ENCODE measurements around the gene TRIM52. TPM values are rescaled to one million over a fixed set of nuclear protein-coding genes. Genes with fewer than 3 reads are reported as not detected.

Gene TRIM52
- total and polyA plus RNA-seq, 10 of the 15 experiments (the other 5 are each of a cell fraction or from before 2014, with no cell fraction given) = 1.4 to 24.3 (median 8.1) TPM

DNA sequence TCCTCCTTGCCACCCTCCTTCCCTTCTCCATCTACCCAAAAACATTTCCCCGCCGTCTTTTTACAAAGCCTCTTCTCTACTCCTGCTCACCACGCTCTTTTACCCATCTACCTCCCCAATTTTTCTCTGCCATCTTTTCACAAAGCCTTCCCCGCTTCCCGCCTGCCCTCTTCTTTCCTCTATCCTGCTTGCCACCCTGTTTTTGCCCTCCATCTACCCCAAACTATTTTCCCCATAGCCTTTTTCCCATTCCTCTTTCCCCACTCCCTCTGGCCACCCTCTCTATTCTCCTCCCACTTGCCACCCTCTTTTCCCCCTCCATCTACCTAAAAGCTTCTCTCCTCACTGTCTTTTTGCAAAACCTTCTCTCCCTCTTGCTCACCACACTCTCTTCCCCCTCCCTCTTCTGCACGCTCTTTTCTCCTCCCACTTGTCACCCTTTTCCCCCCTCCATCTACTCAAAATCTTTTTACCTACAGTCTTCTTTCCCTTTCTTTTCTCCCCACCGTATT lies 19.4 kb upstream of the TRIM52 start:
- BruUV-seq (replicated peaks) = no TSS peak
- POLR2A ChIA-PET = no interaction called here
- in situ Hi-C loops (cut with MboI) (no loop called here), intact Hi-C loops (cut with micrococcal nuclease; ENCODE audit: unreplicated experiment) (no loop called here)
- Histone ChIP-seq H3K36me3 (ENCODE audit: control insufficient read depth in 2 of 2, insufficient read depth in 2 of 2, low read length in 1 of 2) (no peaks in the 10 kb centered on the region), H3K79me2 (ENCODE audit: control insufficient read depth, insufficient read depth, low read length) (no peaks in the 10 kb centered on the region), H3K4me1 (ENCODE audit: control insufficient read depth, insufficient read depth, low read length) (no peaks in the 10 kb centered on the region), H3K27me3 (replicated peaks in 1 of 2; ENCODE audit: control insufficient read depth in 2 of 2, insufficient read depth in 2 of 2, low read length in 1 of 2) (no peaks in the 10 kb centered on the region), H3K27ac (ENCODE audit: control insufficient read depth, insufficient read depth) (no peak overlapping the region), H4K20me1 (ENCODE audit: control insufficient read depth, insufficient read depth) (no peaks in the 10 kb centered on the region), H3K9ac (ENCODE audit: control insufficient read depth, insufficient read depth, low read length) (no peak overlapping the region), H2AFZ (ENCODE audit: control insufficient read depth, low read depth, low read length) (no peak overlapping the region), H3K9me3 (replicated peaks; ENCODE audit: control insufficient read depth, insufficient read depth, low read length) (no peaks in the 10 kb centered on the region), H3K4me2 (ENCODE audit: control insufficient read depth, insufficient read depth) (no peak overlapping the region), H3K4me3 (no peak overlapping the region)
- RAD21 ChIA-PET (ENCODE audit: unreplicated experiment) = no interaction called here
- no peak for TF ChIP-seq YBX1 (IDR thresholded peaks at IDR 0.05)
- TF ChIP-seq NBN (IDR thresholded peaks at IDR 0.05) = no peak
- TF ChIP-seq MEF2A (IDR thresholded peaks at IDR 0.05; ENCODE audit: insufficient read depth, low read depth, low read length) = no peak
- no peak for TF ChIP-seq POLR2A (IDR thresholded peaks at IDR 0.05; ENCODE audit: low read depth, low read length)
- TF ChIP-seq, protein P1, sequence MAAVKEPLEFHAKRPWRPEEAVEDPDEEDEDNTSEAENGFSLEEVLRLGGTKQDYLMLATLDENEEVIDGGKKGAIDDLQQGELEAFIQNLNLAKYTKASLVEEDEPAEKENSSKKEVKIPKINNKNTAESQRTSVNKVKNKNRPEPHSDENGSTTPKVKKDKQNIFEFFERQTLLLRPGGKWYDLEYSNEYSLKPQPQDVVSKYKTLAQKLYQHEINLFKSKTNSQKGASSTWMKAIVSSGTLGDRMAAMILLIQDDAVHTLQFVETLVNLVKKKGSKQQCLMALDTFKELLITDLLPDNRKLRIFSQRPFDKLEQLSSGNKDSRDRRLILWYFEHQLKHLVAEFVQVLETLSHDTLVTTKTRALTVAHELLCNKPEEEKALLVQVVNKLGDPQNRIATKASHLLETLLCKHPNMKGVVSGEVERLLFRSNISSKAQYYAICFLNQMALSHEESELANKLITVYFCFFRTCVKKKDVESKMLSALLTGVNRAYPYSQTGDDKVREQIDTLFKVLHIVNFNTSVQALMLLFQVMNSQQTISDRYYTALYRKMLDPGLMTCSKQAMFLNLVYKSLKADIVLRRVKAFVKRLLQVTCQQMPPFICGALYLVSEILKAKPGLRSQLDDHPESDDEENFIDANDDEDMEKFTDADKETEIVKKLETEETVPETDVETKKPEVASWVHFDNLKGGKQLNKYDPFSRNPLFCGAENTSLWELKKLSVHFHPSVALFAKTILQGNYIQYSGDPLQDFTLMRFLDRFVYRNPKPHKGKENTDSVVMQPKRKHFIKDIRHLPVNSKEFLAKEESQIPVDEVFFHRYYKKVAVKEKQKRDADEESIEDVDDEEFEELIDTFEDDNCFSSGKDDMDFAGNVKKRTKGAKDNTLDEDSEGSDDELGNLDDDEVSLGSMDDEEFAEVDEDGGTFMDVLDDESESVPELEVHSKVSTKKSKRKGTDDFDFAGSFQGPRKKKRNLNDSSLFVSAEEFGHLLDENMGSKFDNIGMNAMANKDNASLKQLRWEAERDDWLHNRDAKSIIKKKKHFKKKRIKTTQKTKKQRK (IDR thresholded peaks at IDR 0.05; ENCODE audit: low read depth, low read length) = no peak
- TF ChIP-seq SREBF1 (IDR thresholded peaks at IDR 0.05; ENCODE audit: low read length) = no peak
- no peak for TF ChIP-seq SUPT20H (IDR thresholded peaks at IDR 0.05; ENCODE audit: borderline replicate concordance, control insufficient read depth, low read depth, low read length)
- no peak for TF ChIP-seq SREBF2 (IDR thresholded peaks at IDR 0.05; ENCODE audit: low read length)
- TF ChIP-seq SMAD5 (IDR thresholded peaks at IDR 0.05; ENCODE audit: low read depth) = no peak
- ATAC-seq = no peak
- no peak for FAIRE-seq
- WGBS (ENCODE audit: insufficient coverage, insufficient replicate concordance, low lambda C conversion rate, missing lambda C conversion rate) = 57% methylated on average over 7 of the region's 7 CpGs
- DNase-seq (ENCODE audit: low read depth, low spot score) = no peak
- SMC1A ChIA-PET (ENCODE audit: uncharacterized antibody, unreplicated experiment) = no interaction called here
- CTCF ChIA-PET = no interaction called here

All from GM12878 (cell line).